Mammary epithelial cell (primary cell): ENCODE measurements around the gene AFAP1.

Experiments
- EZH2 ChIP-seq: IDR thresholded peaks from 2 replicates; pipeline ENCODE4 v1.6.1; 2012; ENCODE audit warnings: low read length, inconsistent platforms, borderline replicate concordance
- TF ChIP-seq, protein P1 (sequence below), 2 donors: IDR thresholded peaks in 1 of 2; conservative IDR thresholded peaks in 1 of 2; 2 replicates each; pipeline ENCODE4 v1.5.1; 2011 to 2012; ENCODE audit warnings: inconsistent platforms in 2 of 2, low read length in 2 of 2, mild to moderate bottlenecking in 2 of 2, control low read depth in 1 of 2, low read depth in 1 of 2; ENCODE audit not compliant: insufficient read depth in 1 of 2; ENCODE audit errors: extremely low read depth in 1 of 2

GRCh38 chr4:7857238-7857701, 82.4 kb downstream of the AFAP1 start:
- TF ChIP-seq EZH2, result no peak
- TF ChIP-seq, protein P1, sequence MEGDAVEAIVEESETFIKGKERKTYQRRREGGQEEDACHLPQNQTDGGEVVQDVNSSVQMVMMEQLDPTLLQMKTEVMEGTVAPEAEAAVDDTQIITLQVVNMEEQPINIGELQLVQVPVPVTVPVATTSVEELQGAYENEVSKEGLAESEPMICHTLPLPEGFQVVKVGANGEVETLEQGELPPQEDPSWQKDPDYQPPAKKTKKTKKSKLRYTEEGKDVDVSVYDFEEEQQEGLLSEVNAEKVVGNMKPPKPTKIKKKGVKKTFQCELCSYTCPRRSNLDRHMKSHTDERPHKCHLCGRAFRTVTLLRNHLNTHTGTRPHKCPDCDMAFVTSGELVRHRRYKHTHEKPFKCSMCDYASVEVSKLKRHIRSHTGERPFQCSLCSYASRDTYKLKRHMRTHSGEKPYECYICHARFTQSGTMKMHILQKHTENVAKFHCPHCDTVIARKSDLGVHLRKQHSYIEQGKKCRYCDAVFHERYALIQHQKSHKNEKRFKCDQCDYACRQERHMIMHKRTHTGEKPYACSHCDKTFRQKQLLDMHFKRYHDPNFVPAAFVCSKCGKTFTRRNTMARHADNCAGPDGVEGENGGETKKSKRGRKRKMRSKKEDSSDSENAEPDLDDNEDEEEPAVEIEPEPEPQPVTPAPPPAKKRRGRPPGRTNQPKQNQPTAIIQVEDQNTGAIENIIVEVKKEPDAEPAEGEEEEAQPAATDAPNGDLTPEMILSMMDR (conservative IDR thresholded peaks at IDR 0.05 in 1 of 2, IDR thresholded peaks at IDR 0.05 in 1 of 2; ENCODE audit: extremely low read depth in 1 of 2, insufficient read depth in 1 of 2, low read depth in 1 of 2, low read length in 2 of 2), result no peak
